GM21529 (cell line): ENCODE measurements around the gene RTN3.
"Not testable (repeated sequence)": the region's sequence is repeated elsewhere in the genome, so short reads cannot be mapped to it uniquely, and the experiment has no call there.

Experiments used
- ATAC-seq: cut with Tn5 transposase; IDR thresholded peaks from one replicate; pipeline ENCODE4 v1.9.1; 2021; ENCODE audit not compliant: unreplicated experiment

RTN3 gene

GRCh38 chr11:63680834-63681320 lies 423 bp upstream of the RTN3 start:
- ATAC-seq = no peak

- ATAC-seq = peak; percentile 16
Observed at GRCh38 chr11:63682066-63683021, 1.0 kb downstream of the RTN3 start.

GRCh38 chr11:63683133-63683991 lies 2.1 kb downstream of the RTN3 start:
- ATAC-seq = no peak

GRCh38 chr11:63685158-63685721 lies 3.9 kb downstream of the RTN3 start:
- ATAC-seq = not testable (repeated sequence)

- no peak for ATAC-seq
Observed at GRCh38 chr11:63686926-63687325, 5.6 kb downstream of the RTN3 start.

- ATAC-seq = no peak
Observed at GRCh38 chr11:63687845-63688244, 6.5 kb downstream of the RTN3 start.

GRCh38 chr11:63694596-63694995 lies 13.3 kb downstream of the RTN3 start:
- no peak for ATAC-seq

GRCh38 chr11:63698976-63699733 lies 17.9 kb downstream of the RTN3 start:
- no peak for ATAC-seq

- ATAC-seq = no peak
Observed at GRCh38 chr11:63699896-63700295, 18.6 kb downstream of the RTN3 start.

- ATAC-seq = no peak
Observed at GRCh38 chr11:63705526-63705925, 24.2 kb downstream of the RTN3 start.

- no peak for ATAC-seq
Observed at GRCh38 chr11:63708764-63709163, 27.5 kb downstream of the RTN3 start.

- no peak for ATAC-seq
Observed at GRCh38 chr11:63709336-63709884, 28.1 kb downstream of the RTN3 start.

- ATAC-seq = no peak
Observed at GRCh38 chr11:63710476-63711217, 29.3 kb downstream of the RTN3 start.

- ATAC-seq = no peak
Observed at GRCh38 chr11:63711838-63712237, 30.5 kb downstream of the RTN3 start.

GRCh38 chr11:63713766-63714165 lies 32.5 kb downstream of the RTN3 start:
- ATAC-seq = no peak

GRCh38 chr11:63716046-63716445 lies 34.7 kb downstream of the RTN3 start:
- no peak for ATAC-seq

GRCh38 chr11:63719001-63719400 lies 37.7 kb downstream of the RTN3 start:
- no peak for ATAC-seq

- no peak for ATAC-seq
Observed at GRCh38 chr11:63719987-63720386, 38.7 kb downstream of the RTN3 start.

- ATAC-seq = no peak
Observed at GRCh38 chr11:63720611-63721010, 39.3 kb downstream of the RTN3 start.

GRCh38 chr11:63729326-63729725 lies 48.0 kb downstream of the RTN3 start:
- ATAC-seq = no peak
